Naive B cell (primary cell): ENCODE data around the gene ECE2. TPM values are rescaled to one million over a fixed set of nuclear protein-coding genes. Genes with fewer than 3 reads are reported as not detected.

Source experiments
- ATAC-seq, 2 donors: fragments of 150-1000 bp; cut with Tn5 transposase; 2 replicates each; pipeline ENCODE4 v1.10.0; 2021; ENCODE audit warnings: low read depth in 2 of 2, mild to moderate bottlenecking in 2 of 2, moderate library complexity in 2 of 2
- DNase-seq: peaks from one replicate; pipeline ENCODE4 v3.0.0; 2022
- H3K27ac Mint-ChIP-seq, 6 donors: one replicate each; pipeline ENCODE4 v1.8.0; 2020 to 2022; ENCODE audit warnings: mild to moderate bottlenecking in 6 of 6, mixed read lengths in 6 of 6, moderate library complexity in 5 of 6, inconsistent platforms in 2 of 6
- H3K27me3 Mint-ChIP-seq, 3 donors: one replicate each; pipeline ENCODE4 v1.8.0; 2021 to 2022; ENCODE audit warnings: mixed read lengths in 3 of 3, mild to moderate bottlenecking in 1 of 3
- H3K36me3 Mint-ChIP-seq, 2 donors: one replicate each; pipeline ENCODE4 v1.8.0; 2020 to 2022; ENCODE audit warnings: mixed read lengths in 2 of 2, inconsistent platforms in 1 of 2, mild to moderate bottlenecking in 1 of 2
- H3K4me1 Mint-ChIP-seq, 3 donors: one replicate each; pipeline ENCODE4 v1.8.0; 2020 to 2022; ENCODE audit warnings: mixed read lengths in 3 of 3, inconsistent platforms in 1 of 3, mild to moderate bottlenecking in 1 of 3, moderate library complexity in 1 of 3
- H3K4me3 Mint-ChIP-seq, 8 donors: one replicate each; pipeline ENCODE4 v1.8.0; 2020 to 2022; ENCODE audit warnings: mild to moderate bottlenecking in 8 of 8, mixed read lengths in 8 of 8, moderate library complexity in 8 of 8, inconsistent platforms in 2 of 8
- H3K9me3 Mint-ChIP-seq, 7 donors: one replicate each; pipeline ENCODE4 v1.8.0; 2020 to 2022; ENCODE audit warnings: mixed read lengths in 7 of 7, mild to moderate bottlenecking in 5 of 7, inconsistent platforms in 2 of 7, moderate library complexity in 1 of 7
- polyA plus RNA-seq, 6 donors: library from polyadenylated mRNA; unstranded; fragments of 300-500 nt; fragmentation: Illumina TruSeq; gene quantifications; one replicate each; pipeline ENCODE4 v1.2.3, GENCODE V29; 2021; ENCODE audit warnings: low read depth in 6 of 6

ECE2 gene
- polyA plus RNA-seq: not detected

DNA sequence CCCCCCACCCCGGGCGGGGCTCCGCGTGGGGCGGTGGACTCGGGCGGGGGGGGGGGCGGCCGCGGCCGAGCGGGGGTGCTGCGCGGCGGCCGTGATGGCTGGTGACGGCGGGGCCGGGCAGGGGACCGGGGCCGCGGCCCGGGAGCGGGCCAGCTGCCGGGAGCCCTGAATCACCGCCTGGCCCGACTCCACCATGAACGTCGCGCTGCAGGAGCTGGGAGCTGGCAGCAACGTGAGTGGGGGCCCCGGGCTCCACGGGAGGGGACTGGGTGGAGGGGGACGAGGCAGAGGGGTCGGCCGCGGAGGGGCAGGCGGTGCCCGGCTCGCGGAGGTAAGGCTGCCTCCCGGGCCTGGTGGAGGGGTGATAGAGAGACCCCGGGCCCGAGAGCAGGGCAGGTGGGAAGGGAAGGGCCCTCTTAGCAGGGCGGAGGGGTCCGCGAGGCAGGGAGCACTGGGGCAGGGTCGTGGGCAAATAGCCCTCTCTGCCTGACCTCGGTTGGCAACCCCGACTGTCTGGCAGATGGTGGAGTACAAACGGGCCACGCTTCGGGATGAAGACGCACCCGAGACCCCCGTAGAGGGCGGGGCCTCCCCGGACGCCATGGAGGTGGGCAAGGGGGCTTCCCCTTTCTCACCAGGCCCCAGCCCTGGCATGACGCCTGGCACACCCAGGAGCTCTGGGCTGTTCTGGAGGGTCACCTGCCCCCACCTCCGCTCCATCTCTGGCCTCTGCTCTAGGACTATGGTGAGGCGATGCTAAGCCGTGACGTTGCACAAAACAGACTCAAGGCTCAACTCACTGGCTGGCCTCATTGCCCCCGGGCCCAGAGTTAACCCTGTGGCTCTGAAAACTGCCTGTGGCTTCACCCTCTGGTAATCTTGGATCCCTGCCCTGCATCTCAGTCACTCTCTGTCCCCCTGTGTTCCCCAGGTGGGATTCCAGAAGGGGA is at the start of gene ECE2:
ECE2 (plus strand) TSS at position 62 of the 950 bp plus-strand sequence; CDS start at position 194, 132 bp downstream.
- H3K27me3 Mint-ChIP-seq: peaks cover 52 to 80% (median 78%) of the 10 kb centered on the region in 3 donors
- H3K36me3 Mint-ChIP-seq: peaks cover 0 to 8% of the 10 kb centered on the region in 2 donors
- H3K27ac Mint-ChIP-seq: peak within 1 kb of the TSS in 2 of 6 donors; percentile 19 to 80
- H3K9me3 Mint-ChIP-seq: peaks cover 0 to 6% (median 1%) of the 10 kb centered on the region in 7 donors
- DNase-seq (no peak), ATAC-seq (no peak)
- peak within 1 kb of the TSS in 4 of 8 donors; percentile 1 to 61 (median 40) for H3K4me3 Mint-ChIP-seq
- peaks cover 0 to 7% (median 6%) of the 10 kb centered on the region in 3 donors for H3K4me1 Mint-ChIP-seq

DNA sequence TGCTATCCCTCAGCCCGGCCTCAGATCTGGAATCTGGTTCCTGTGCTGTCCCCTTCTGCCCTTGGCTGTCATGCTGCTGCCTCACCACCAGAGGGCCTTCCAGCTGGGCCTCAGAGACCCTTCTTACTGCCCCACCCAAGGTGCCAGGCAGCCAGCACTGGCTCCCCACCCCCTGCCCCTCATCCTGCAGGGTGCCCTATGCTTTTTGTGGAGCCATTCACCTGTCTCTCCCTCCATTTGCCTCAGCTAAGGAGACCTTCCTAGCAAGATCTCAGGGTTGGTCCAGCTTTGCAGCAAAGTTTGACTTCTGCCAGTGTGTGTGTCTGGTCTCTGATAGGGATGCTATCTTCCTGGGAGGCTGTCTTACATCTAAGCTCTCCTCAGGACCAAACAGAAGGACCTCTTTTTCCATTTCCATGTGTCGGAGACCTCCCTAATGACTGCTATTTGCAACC is 48.3 kb upstream of the ECE2 start:
- peaks cover 48 to 76% (median 65%) of the 10 kb centered on the region in 3 donors for H3K27me3 Mint-ChIP-seq
- peak; percentile 21 to 27 for ATAC-seq
- H3K4me1 Mint-ChIP-seq: peaks cover 14 to 19% (median 18%) of the 10 kb centered on the region in 3 donors
- no peaks in the 10 kb centered on the region for H3K9me3 Mint-ChIP-seq
- peak; percentile 59 for DNase-seq
- H3K27ac Mint-ChIP-seq: peak overlapping the region in 1 of 6 donors; percentile 52
- H3K4me3 Mint-ChIP-seq: peak overlapping the region in 3 of 8 donors; percentile 6 to 61 (median 25)
- peaks cover 0 to 9% of the 10 kb centered on the region in 2 donors for H3K36me3 Mint-ChIP-seq

DNA sequence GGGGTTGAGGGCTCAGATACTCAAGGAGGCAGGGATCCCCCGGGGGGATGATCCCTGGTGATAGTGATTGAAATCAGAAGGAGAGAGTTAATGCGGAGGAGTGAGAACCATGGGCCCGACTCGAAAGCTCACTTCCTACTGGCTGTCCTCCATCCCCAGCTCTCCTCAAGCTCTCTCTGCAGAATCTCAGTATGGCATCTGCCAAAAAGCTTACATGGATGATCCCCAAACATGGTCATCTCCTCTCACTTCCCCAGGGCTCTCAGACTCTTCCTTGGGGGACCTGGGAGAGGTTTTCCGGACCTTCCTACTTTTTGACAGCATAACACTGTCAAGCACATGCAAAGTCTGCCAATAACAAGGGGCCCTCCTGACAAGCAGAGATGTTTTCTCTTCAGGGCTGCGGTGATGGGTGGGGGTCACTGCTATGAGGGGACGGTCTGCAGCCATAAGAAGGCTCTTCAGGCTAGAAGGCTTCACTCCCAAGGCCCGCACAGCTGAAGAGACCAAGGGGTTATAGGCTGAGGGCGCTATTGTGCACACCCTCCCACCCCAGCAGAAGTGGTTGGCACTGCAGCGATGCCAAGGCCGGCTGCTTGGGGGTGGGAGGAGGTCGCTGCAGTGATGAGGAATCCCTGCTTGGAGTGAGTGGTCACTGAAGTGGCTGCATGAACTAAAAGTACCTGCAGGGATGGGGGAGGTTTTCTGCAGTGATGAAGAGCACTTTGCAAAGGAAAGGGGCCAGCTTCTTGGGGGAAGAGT is 47.3 kb upstream of the ECE2 start:
- no peak overlapping the region for H3K27ac Mint-ChIP-seq
- H3K36me3 Mint-ChIP-seq: peaks cover 0 to 12% of the 10 kb centered on the region in 2 donors
- no peaks in the 10 kb centered on the region for H3K9me3 Mint-ChIP-seq
- DNase-seq: no peak
- peaks cover 14 to 19% (median 18%) of the 10 kb centered on the region in 3 donors for H3K4me1 Mint-ChIP-seq
- ATAC-seq: no peak
- H3K4me3 Mint-ChIP-seq: peak overlapping the region; percentile 30 to 88 (median 79)
- H3K27me3 Mint-ChIP-seq: peaks cover 53 to 78% (median 67%) of the 10 kb centered on the region in 3 donors

DNA sequence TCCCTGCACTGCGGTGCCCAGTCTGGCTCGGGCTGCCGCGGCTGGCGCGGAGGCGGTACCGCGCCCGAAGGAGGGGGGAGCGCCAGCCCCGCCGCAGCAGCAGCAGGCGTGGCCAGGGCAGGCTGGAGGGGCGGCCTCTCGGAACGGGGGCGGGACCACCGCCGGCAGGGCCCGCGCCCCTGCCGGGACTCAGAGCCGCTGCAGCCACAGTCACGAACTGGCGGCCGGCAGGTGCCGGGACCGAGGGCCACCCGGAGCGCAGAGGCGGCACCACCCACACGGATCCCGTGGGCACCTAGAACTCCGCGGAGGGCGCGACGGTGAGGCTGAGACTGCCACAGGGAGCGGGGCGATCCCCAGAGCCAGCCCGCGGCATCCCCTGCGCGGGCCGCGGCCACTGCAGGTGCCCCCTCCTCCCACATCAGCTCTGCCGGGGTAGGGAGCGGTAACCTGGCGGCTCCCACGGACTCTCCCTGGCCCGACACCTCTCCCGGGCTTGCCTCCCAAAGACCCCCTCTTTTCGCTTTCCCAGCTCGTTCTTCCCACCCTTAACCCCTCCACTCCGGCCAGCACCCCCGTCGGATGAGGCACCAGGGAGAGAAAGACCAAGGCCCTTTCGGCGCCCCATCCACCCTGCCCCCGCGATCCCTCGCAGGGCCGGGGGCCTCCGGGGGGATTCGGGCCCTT is 46.3 kb upstream of the ECE2 start, which contains the start of gene VWA5B2:
VWA5B2 (plus strand) TSS at position 192 of the 687 bp plus-strand sequence. CDS start 944 bp downstream, outside the sequence.
- ATAC-seq (peak; percentile 94 to 97), DNase-seq (peak; percentile 82)
- H3K4me3 Mint-ChIP-seq: peak within 1 kb of the TSS; percentile 30 to 90 (median 84)
- H3K9me3 Mint-ChIP-seq: no peaks in the 10 kb centered on the region
- peaks cover 0 to 12% of the 10 kb centered on the region in 2 donors for H3K36me3 Mint-ChIP-seq
- no peak within 1 kb of the TSS for H3K27ac Mint-ChIP-seq
- H3K4me1 Mint-ChIP-seq: peaks cover 14 to 19% (median 18%) of the 10 kb centered on the region in 3 donors
- H3K27me3 Mint-ChIP-seq: peaks cover 53 to 75% (median 74%) of the 10 kb centered on the region in 3 donors

DNA sequence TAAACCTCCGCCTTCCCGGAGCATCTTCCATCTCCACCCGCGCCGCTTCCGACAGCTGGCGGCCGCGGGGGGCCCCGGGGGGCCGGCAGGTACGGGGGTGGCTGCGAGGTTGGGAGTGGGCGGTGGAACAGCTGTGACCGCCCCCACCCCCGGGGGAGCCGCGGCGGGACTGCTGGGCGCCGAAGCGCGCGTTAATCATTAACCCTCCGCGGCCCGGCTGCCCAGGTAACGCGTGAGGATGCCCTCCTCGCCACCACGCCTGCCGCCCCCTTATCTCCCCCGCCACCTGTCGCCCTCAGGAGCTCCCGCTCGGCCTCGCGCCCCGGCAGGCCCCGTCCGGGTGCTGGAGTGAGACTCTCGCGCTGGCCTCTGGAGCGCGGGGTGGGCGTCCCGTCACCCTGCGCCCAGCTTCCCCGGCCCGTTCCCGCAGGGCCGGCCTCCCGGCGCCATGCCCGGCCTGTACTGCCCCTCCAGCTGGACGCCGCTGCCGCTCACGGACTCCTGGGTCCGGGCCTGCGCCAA is 45.7 kb upstream of the ECE2 start:
- peak overlapping the region in 6 of 8 donors; percentile 30 to 89 (median 80) for H3K4me3 Mint-ChIP-seq
- peaks cover 14 to 19% (median 18%) of the 10 kb centered on the region in 3 donors for H3K4me1 Mint-ChIP-seq
- H3K9me3 Mint-ChIP-seq: no peaks in the 10 kb centered on the region
- H3K36me3 Mint-ChIP-seq: peaks cover 0 to 12% of the 10 kb centered on the region in 2 donors
- ATAC-seq (no peak), DNase-seq (no peak)
- H3K27ac Mint-ChIP-seq: no peak overlapping the region
- H3K27me3 Mint-ChIP-seq: peaks cover 51 to 71% (median 70%) of the 10 kb centered on the region in 3 donors

DNA sequence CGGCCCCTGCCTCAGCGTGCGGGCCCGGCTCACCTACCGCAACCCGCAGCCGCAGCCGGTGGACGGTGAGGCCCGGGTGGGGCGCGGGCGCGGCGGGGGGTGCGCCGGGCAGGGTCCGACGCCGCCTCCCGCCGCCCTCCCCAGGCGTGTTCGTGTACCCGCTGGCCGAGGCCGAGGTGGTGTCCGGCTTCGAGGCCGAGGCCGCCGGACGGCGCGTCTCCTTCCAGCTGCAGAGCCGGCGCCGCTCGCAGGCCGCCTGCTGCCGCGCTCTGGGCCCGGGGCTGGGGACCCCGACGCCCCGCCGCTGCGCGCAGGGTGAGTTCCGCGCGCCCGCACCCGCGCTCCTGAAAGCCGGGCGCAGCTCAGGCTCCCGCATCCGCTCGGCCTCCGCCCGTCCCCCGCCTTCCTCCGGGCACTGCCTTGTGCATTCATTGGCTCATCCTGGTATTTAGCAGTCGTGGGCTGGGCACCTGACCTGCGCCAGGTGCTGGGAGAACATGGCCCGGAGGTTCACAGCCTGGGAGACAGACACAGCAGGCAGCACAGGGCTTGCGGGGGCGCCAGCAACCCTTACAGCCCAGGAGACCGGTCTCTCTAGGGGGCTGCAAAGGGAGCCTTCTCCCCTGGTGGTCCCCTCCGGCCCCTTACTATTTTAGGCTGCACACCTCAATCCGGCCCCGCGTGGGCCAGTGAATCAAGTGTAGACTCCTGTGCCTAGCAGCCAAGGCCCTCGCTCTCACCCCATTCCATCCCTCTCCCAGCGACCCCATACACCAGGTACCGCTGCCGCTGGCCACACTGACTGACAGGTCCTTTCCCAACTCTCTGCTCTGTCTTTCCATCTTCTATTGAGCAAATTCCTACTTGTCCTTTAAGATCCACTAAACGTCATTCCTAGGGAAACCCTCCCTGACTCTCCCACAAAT is 45.0 kb upstream of the ECE2 start:
- H3K27ac Mint-ChIP-seq: peak overlapping the region in 2 of 6 donors; percentile 15 to 70
- ATAC-seq (no peak), DNase-seq (no peak)
- peaks cover 14 to 19% (median 18%) of the 10 kb centered on the region in 3 donors for H3K4me1 Mint-ChIP-seq
- H3K36me3 Mint-ChIP-seq: peaks cover 0 to 12% of the 10 kb centered on the region in 2 donors
- no peaks in the 10 kb centered on the region for H3K9me3 Mint-ChIP-seq
- H3K4me3 Mint-ChIP-seq: peak overlapping the region; percentile 70 to 93 (median 83)
- peaks cover 52 to 70% (median 68%) of the 10 kb centered on the region in 3 donors for H3K27me3 Mint-ChIP-seq

DNA sequence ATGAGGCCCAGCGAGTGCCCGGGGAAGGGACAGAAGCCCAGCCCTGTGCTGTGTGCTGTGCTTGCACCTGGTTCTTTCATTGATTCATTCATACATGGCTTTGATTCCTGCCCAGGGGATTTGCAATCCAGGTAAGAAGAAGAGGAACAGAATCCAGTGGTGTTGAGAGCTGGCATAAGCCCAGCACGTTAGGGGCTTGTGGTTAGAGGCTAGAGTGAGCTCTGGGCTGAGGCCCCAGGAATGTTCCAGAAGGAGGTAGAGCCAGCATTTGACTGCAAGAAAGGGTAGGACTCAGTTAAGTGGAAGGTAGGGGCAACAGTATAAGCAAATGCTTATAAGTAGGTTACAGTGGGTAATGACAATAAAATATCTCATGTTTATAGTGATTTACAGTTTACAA is 44.2 kb upstream of the ECE2 start:
- peaks cover 14 to 19% (median 18%) of the 10 kb centered on the region in 3 donors for H3K4me1 Mint-ChIP-seq
- no peak for ATAC-seq

DNA sequence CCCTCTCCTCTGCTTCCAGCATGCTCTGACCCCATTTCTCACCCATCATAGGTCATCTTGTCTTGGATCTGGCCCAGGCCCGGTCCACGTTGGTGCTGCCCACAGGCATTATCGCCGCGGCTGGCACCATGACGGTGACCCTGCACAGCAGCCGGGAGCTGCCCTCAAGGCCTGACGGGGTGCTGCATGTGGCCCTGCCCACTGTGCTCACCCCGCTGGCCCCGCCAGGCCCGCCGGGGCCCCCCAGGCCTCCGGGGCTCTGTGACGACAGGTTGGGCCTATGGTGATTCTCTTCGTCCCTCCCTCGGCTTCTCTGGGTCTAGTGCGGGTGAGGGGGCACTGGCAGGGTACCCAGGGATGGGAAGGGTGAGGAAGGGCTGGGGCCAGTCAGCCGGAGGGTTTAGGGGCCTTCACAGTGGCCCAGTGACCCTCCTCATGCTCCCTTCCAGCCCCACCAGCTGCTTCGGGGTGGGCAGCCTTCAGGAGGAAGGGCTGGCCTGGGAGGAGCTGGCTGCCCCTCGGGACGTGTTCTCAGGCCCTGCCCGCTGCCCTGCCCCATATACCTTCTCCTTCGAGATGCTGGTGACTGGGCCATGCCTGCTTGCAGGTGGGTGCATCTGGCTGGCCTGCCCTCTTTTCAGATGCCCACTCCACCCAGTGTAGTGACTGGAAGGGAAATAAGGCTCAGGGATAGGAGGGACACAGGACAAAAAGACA is 42.5 kb upstream of the ECE2 start:
- peaks cover 36 to 56% (median 48%) of the 10 kb centered on the region in 3 donors for H3K27me3 Mint-ChIP-seq
- peaks cover 13 to 16% (median 14%) of the 10 kb centered on the region in 3 donors for H3K4me1 Mint-ChIP-seq
- H3K27ac Mint-ChIP-seq: no peak overlapping the region
- DNase-seq (no peak), ATAC-seq (no peak)
- H3K4me3 Mint-ChIP-seq: no peak overlapping the region
- peaks cover 0 to 12% of the 10 kb centered on the region in 2 donors for H3K36me3 Mint-ChIP-seq
- H3K9me3 Mint-ChIP-seq: no peaks in the 10 kb centered on the region

More for the DNA sequence above, 44.2 kb upstream of the ECE2 start:
- peak overlapping the region; percentile 70 to 93 (median 78) for H3K4me3 Mint-ChIP-seq
- DNase-seq: no peak
- peaks cover 45 to 62% (median 61%) of the 10 kb centered on the region in 3 donors for H3K27me3 Mint-ChIP-seq
- peaks cover 0 to 12% of the 10 kb centered on the region in 2 donors for H3K36me3 Mint-ChIP-seq
- no peak overlapping the region for H3K27ac Mint-ChIP-seq
- no peaks in the 10 kb centered on the region for H3K9me3 Mint-ChIP-seq

DNA sequence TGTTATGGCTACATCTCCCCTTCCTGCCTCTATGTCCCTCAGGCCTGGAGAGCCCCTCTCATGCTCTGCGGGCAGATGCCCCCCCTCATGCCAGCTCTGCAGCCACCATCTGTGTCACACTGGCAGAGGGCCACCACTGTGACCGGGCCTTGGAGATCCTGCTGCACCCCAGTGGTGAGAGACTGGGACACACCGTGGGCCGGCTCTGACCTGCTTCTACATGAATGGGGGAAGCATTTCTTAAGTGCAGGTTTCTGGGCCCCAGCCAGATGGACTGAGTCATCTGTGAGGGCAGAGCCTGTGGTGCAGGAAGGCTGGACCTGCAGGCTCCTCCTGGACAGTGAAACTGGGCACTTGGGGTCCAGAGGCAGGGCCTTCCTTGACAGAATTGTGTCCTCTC is 41.6 kb upstream of the ECE2 start:
- ATAC-seq (no peak), DNase-seq (no peak)
- Mint-ChIP-seq H3K4me3 (no peak overlapping the region), H3K4me1 (peaks cover 8 to 9% (median 8%) of the 10 kb centered on the region in 3 donors), H3K27me3 (peaks cover 32 to 47% (median 40%) of the 10 kb centered on the region in 3 donors), H3K9me3 (no peaks in the 10 kb centered on the region), H3K36me3 (peaks cover 0 to 12% of the 10 kb centered on the region in 2 donors), H3K27ac (no peak overlapping the region)

DNA sequence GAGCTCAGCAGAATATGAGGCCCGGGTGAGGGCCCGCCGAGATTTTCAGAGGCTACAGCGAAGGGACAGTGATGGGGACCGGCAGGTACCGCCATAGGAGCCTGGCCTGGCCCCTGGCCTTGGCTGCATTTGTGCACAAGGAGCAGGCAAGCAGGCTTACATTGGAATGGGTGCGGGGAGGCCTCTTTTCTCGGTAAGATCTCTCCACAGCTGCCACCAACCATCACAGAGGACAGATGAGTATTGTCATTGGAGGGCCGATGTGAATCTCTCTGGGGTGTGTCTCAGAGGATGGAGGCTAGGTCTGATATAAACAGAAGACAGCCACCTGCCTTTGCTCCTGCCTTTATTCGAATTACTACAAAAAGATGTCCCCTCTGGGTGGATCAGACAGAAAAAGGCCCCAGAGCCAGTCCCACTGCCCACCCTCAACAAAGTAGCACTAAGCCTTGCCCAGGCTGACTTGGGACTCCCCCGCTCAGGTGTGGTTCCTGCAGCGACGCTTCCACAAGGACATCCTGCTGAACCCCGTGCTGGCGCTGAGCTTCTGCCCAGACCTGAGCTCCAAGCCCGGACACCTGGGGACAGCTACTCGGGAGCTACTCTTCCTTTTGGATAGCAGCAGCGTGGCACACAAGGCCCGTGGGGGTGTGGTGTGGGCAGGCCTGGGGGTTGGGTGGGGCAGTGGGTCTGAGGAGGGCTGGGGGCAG is 41.0 kb upstream of the ECE2 start:
- Mint-ChIP-seq H3K4me1 (peaks cover 8 to 9% (median 8%) of the 10 kb centered on the region in 3 donors), H3K36me3 (peaks cover 0 to 12% of the 10 kb centered on the region in 2 donors), H3K27me3 (peaks cover 32 to 47% (median 40%) of the 10 kb centered on the region in 3 donors), H3K27ac (no peak overlapping the region), H3K9me3 (no peaks in the 10 kb centered on the region), H3K4me3 (no peak overlapping the region)
- DNase-seq (no peak), ATAC-seq (no peak)
